Lower leg skin (tissue), 4 donors: ENCODE results near the gene PIK3C2B. TPM values are rescaled to one million over a fixed set of nuclear protein-coding genes. Genes with fewer than 3 reads are reported as not detected.

ENCODE experiments used
- DNase-seq, 2 donors: peaks; one replicate each; pipeline ENCODE4 v3.0.0-alpha.2; 2019; ENCODE audit warnings: low spot score in 2 of 2
- H3K4me3 ChIP-seq: fragments of 200-600 bp; sonication (generic); 2 replicates; pipeline ENCODE4 v1.5.1; 2017; ENCODE audit warnings: mild to moderate bottlenecking, low read depth; ENCODE audit not compliant: poor library complexity, severe bottlenecking
- POLR2A ChIP-seq, 2 donors: fragments of 450-650 bp; IDR thresholded peaks; one replicate each; pipeline ENCODE4 v1.6.1; 2016 to 2017; ENCODE audit warnings: antibody characterized with exemption in 2 of 2, mild to moderate bottlenecking in 1 of 2, moderate library complexity in 1 of 2
- WGBS, 2 donors: methylation state at CpG; one replicate each; pipeline ENCODE4 v1.1.5; 2018; 5-methylcytosine and 5-hydroxymethylcytosine counted together
- intact Hi-C: fragments of 100-400 bp; cut with DNase I; formaldehyde crosslinking; loops from one replicate; pipeline ENCODE4 v1.15.0; 2023; ENCODE audit warnings: low total_unique reads
- total RNA-seq, 4 donors: library from RNA; depleted of rRNA; stranded (reverse); fragments of >200 nt; gene quantifications; one replicate each; pipeline ENCODE4 v1.1.0, GENCODE V29; 2016
- TF ChIP-seq, protein P1 (sequence below), 3 donors: fragments of 450-650 bp; IDR thresholded peaks; one replicate each; pipeline ENCODE4 v1.5.1; 2016; ENCODE audit warnings: antibody characterized with exemption in 3 of 3, mild to moderate bottlenecking in 3 of 3, moderate library complexity in 2 of 3

Gene PIK3C2B
- total RNA-seq, 4 donors from 2014 or later: 51.7 to 92.1 (median 62.1) TPM

DNA sequence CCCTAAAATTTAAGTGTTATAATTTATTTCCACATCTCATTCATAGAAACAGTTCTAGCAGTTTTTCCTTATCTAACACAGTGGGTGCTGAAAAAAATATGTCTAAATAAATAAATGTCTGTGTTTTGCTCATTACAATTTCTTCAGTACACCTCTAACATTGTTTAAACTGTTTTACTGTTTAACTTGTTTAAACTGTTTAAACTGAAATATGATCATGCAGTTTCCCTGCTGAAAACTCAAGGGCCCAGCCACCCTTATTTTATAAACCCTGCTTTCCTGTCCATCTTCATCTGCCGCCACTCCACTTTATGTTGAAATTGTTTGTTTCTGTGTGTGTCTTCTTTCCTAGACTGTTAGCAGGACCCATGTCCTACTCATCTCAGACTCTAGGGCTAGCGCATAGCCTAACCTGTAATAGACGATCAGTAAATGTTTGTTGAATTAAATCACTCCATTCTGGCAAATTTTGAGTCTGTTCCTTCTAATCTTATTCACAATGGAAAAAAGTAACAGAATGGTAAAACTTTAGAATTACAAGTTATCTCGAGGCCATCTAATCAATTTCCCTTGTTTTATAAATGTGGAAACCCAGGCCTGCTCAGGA lies 9.4 kb upstream of the PIK3C2B start:
- intact Hi-C loops: no loop called here
- no peak for DNase-seq
- H3K4me3 ChIP-seq: no peak overlapping the region
- WGBS, 2 donors: 92 to 93% methylated on average over 4 of the region's 4 CpGs
- TF ChIP-seq, protein P1, sequence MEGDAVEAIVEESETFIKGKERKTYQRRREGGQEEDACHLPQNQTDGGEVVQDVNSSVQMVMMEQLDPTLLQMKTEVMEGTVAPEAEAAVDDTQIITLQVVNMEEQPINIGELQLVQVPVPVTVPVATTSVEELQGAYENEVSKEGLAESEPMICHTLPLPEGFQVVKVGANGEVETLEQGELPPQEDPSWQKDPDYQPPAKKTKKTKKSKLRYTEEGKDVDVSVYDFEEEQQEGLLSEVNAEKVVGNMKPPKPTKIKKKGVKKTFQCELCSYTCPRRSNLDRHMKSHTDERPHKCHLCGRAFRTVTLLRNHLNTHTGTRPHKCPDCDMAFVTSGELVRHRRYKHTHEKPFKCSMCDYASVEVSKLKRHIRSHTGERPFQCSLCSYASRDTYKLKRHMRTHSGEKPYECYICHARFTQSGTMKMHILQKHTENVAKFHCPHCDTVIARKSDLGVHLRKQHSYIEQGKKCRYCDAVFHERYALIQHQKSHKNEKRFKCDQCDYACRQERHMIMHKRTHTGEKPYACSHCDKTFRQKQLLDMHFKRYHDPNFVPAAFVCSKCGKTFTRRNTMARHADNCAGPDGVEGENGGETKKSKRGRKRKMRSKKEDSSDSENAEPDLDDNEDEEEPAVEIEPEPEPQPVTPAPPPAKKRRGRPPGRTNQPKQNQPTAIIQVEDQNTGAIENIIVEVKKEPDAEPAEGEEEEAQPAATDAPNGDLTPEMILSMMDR (IDR thresholded peaks at IDR 0.05): no peak
- TF ChIP-seq POLR2A (IDR thresholded peaks at IDR 0.05): no peak

DNA sequence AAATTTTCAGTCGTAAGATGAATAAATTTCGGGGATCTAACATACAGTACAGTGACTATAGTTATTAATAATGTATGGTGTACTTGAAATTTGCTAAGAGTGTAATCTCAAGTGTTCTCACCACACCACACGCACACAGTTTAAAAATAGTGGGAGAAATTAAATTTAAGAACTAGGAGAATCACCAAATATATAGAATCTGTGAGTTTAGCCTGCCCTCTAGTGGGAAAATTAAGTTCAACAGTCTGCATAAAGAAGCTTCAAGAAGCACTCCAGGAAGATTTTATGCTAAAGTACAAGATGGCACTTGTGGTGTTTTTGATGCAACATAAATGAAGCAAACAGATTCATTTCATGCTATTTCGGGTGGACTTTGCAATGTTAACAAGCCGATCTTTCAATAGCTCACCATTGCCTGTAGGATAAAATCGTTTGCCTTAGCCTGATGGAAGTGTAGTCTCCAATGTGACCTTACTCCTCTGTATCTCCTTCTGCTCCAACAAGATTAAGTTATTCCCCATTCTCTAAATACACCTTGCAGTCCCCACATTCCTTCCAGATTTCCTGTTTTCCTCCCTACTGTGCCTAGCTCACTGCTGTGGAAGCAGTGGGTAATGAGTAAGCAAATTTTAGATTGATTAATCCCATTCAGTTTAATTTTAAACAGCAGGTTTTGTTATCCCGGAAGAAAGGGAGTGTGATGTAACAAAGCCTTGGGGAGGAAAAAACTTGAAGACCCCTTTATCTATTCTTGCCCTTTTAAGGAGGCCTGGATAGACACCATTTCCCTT lies 8.7 kb upstream of the PIK3C2B start:
- DNase-seq: no peak
- intact Hi-C loops: no loop called here
- 18 to 21% methylated on average over 7 of the region's 7 CpGs for WGBS, 2 donors
- TF ChIP-seq POLR2A (IDR thresholded peaks at IDR 0.05): no peak
- TF ChIP-seq, protein P1 (IDR thresholded peaks at IDR 0.05): peak in 1 of 3 donors; percentile 60
- H3K4me3 ChIP-seq: no peak overlapping the region

DNA sequence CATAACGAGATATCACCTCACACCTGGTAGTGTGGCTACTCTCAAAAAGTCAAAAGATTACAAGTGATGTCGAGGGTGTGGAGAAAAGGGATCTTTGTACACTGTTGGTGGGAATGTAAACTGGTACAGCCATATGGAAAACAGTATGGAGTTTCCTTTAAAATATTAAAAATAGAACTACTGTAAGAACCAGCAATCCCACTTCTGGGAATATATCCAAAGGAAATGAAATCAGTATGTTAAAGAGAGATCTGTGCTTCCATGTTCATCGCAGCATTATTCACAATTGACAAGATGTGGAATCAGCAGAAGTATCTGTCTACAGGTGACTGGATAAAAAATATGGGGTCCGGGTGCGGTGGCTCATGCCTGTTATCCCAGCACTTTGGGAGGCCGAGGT lies 7.6 kb upstream of the PIK3C2B start:
- DNase-seq: no peak
- TF ChIP-seq, protein P1 (IDR thresholded peaks at IDR 0.05): no peak
- TF ChIP-seq POLR2A (IDR thresholded peaks at IDR 0.05): no peak
- H3K4me3 ChIP-seq: no peak overlapping the region
- intact Hi-C loops: no loop called here
- 68 to 74% methylated on average over 6 of the region's 6 CpGs for WGBS, 2 donors

DNA sequence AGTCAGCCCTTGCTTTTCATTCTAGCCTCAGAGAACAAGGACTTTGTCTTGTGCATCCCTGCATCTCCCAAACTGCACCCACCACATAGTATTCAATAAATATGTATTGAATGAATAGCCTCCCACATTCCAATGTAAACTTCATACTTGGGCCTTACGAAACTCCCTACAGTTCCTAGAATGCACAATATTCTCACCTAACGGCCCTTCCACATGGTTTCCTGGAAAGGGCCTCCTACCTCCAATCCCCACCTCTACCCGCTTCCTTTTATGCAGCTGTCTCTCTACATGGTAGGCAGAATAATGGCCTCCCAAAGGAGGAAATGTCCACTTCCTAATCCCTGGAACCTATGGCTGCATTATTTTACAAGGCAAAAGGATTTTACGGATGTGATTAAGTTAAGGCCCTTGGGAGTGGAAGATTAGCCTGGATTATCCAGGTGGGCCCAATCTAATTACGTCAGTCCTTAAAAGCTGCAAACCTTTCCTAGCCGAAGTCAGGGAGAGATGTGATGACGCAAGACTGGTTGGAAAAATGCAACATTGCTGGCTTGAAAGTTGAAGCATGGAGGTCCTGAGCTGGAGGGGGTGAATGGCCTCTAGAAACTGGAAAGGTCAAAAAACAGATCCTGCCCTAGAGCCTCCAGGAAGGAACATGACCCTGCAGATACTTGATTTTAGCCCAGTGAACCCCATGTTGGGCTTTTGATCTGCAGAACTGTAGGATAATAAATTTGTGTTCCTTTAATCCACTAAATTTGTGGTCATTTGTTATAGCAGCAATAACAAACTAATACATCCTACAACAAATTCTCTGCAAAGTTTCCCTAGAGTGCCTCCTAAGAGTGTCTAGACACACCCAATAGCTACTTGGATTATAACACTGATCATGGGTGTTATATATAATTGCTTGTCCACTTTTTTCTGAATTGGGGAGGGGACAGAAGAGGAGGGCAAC lies 5.2 kb upstream of the PIK3C2B start:
- no peak overlapping the region for H3K4me3 ChIP-seq
- no peak for DNase-seq
- 78 to 85% methylated on average over 7 of the region's 7 CpGs for WGBS, 2 donors
- intact Hi-C loops: loop anchor here (5.0 kb wide), 1 partner anchor 67 kb away; no protein-coding TSS in a partner anchor
- TF ChIP-seq, protein P1 (IDR thresholded peaks at IDR 0.05): no peak
- no peak for TF ChIP-seq POLR2A (IDR thresholded peaks at IDR 0.05)

DNA sequence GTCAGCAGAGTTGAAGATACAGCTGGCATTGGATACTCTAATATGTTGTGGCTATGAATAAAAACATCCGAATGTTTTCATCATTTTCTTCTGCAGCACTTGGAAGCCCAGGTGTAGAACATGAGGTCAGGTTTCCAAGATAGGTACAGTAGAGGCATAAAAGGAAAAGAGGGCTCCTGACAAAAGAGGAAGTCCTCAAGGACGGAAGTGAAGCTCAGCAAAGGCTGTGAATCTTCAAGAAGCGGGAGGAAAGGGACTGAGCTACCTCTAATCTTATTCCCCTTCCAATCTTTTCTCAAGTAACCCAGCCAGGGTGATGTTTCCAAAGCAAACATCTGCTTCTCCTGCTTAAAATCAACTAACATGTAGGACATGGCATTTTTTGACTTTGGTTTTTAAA lies 4.4 kb upstream of the PIK3C2B start:
- intact Hi-C loops: loop anchor here (5.0 kb wide), 1 partner anchor 67 kb away; no protein-coding TSS in a partner anchor
- no peak overlapping the region for H3K4me3 ChIP-seq
- no peak for DNase-seq
- WGBS, 2 donors: 74 to 79% methylated on average over 3 of the region's 3 CpGs
- TF ChIP-seq, protein P1 (IDR thresholded peaks at IDR 0.05): no peak
- no peak for TF ChIP-seq POLR2A (IDR thresholded peaks at IDR 0.05)
